ENCODE measurements around the gene PLA2G2C. TPM values are rescaled to one million over a fixed set of nuclear protein-coding genes. Genes with fewer than 3 reads are reported as not detected.

PLA2G2C gene
- total and polyA plus RNA-seq, 2 experiments from 2014 or later, result not detected

DNA sequence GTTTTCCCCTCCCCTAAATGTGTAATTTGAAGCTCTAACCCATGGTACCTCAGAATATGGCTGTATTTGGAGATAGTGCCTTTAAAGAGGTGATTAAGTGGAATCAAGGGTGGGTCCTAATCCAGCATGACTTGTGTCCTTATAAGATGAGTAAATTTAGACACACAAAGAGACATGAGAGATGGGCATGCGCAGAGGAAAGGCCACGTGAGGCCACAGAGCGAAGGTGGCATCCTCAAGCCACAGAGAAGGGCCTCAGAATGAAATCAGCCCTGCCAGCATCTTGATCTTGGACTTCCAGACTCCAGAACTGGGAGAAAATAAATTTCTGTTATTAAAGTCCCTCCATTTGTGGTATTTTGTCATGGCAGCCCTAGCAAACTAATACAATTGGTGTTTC, 50.1 kb downstream of the PLA2G2C start (continued):
- TF ChIP-seq, protein P1, sequence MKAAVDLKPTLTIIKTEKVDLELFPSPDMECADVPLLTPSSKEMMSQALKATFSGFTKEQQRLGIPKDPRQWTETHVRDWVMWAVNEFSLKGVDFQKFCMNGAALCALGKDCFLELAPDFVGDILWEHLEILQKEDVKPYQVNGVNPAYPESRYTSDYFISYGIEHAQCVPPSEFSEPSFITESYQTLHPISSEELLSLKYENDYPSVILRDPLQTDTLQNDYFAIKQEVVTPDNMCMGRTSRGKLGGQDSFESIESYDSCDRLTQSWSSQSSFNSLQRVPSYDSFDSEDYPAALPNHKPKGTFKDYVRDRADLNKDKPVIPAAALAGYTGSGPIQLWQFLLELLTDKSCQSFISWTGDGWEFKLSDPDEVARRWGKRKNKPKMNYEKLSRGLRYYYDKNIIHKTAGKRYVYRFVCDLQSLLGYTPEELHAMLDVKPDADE (IDR thresholded peaks at IDR 0.05), result no peak
- no peak for TF ChIP-seq STAT1 (IDR thresholded peaks at IDR 0.05; ENCODE audit: unreplicated experiment)
- no peak for TF ChIP-seq NANOG (IDR thresholded peaks at IDR 0.05; ENCODE audit: borderline replicate concordance)
- no peak for TF ChIP-seq ZNF331 (CRISPR knock-in tag; IDR thresholded peaks at IDR 0.05; ENCODE audit: low read depth)

DNA sequence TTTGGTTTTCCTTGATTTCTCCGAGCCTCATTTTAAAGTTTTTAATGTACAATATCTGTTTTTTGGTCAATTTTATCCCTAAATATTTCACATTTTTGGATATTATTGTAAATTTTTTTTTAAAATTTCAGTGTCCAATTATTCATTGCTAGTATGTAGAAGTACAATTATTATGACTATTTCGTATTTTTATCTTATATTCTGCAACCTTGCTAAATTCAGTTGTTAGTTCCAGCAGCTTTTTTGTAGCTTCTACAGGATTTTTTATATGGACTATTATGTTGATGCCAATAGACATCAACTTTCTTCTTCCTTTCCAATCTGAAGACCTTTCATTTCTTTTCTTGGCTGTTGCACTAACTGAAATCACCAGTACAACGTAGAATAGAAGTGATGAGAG, 51.3 kb downstream of the PLA2G2C start:
- H3K4me3 ChIP-seq, result no peak overlapping the region
- no peak overlapping the region for H3K27ac Mint-ChIP-seq
- DNase-seq (ENCODE audit: low spot score) (no peak), ATAC-seq (no peak)
- H3K79me2 ChIP-seq (replicated peaks; ENCODE audit: insufficient read depth), result no peaks in the 10 kb centered on the region
- H3K27ac ChIP-seq (ENCODE audit: low read depth), result no peak overlapping the region
- H3F3A ChIP-seq (replicated peaks; ENCODE audit: low read depth), result no peaks in the 10 kb centered on the region
- no peak overlapping the region for H2AFZ ChIP-seq
- H4K20me1 ChIP-seq (replicated peaks; ENCODE audit: insufficient read depth), result no peaks in the 10 kb centered on the region
- no peaks in the 10 kb centered on the region for H3K4me1 ChIP-seq (ENCODE audit: insufficient read depth)
- peaks cover 4% of the 10 kb centered on the region; the same call in 1 of the 3 replicates for H3K36me3 Mint-ChIP-seq (ENCODE audit: low read depth)
- peaks cover 18% of the 10 kb centered on the region for H3K9me3 Mint-ChIP-seq
- no peaks in the 10 kb centered on the region for H3K4me1 Mint-ChIP-seq
- no peak overlapping the region for H3K4me3 Mint-ChIP-seq
- no peak overlapping the region for H3K4me2 ChIP-seq
- H3K36me3 ChIP-seq (ENCODE audit: insufficient read depth), result peaks cover 3% of the 10 kb centered on the region; the same call in 1 of the 2 replicates
- no peaks in the 10 kb centered on the region for H3K27me3 Mint-ChIP-seq (ENCODE audit: insufficient read depth, low read depth, poor library complexity)
- no peaks in the 10 kb centered on the region for H3K27me3 ChIP-seq (ENCODE audit: insufficient read depth)
- H3K9me2 ChIP-seq (ENCODE audit: insufficient read depth), result no peaks in the 10 kb centered on the region
- TF ChIP-seq EZH2phosphoT487 (IDR thresholded peaks at IDR 0.05; ENCODE audit: unreplicated experiment) (no peak), POLR2AphosphoS5 (IDR thresholded peaks at IDR 0.05; ENCODE audit: low read depth) (no peak), JUNB (IDR thresholded peaks at IDR 0.05; ENCODE audit: unreplicated experiment) (no peak), CREB1 (CRISPR knock-in tag; IDR thresholded peaks at IDR 0.05; ENCODE audit: low read depth) (no peak), ZNF114 (CRISPR knock-in tag; IDR thresholded peaks at IDR 0.05) (no peak)
- TF ChIP-seq, protein P2, sequence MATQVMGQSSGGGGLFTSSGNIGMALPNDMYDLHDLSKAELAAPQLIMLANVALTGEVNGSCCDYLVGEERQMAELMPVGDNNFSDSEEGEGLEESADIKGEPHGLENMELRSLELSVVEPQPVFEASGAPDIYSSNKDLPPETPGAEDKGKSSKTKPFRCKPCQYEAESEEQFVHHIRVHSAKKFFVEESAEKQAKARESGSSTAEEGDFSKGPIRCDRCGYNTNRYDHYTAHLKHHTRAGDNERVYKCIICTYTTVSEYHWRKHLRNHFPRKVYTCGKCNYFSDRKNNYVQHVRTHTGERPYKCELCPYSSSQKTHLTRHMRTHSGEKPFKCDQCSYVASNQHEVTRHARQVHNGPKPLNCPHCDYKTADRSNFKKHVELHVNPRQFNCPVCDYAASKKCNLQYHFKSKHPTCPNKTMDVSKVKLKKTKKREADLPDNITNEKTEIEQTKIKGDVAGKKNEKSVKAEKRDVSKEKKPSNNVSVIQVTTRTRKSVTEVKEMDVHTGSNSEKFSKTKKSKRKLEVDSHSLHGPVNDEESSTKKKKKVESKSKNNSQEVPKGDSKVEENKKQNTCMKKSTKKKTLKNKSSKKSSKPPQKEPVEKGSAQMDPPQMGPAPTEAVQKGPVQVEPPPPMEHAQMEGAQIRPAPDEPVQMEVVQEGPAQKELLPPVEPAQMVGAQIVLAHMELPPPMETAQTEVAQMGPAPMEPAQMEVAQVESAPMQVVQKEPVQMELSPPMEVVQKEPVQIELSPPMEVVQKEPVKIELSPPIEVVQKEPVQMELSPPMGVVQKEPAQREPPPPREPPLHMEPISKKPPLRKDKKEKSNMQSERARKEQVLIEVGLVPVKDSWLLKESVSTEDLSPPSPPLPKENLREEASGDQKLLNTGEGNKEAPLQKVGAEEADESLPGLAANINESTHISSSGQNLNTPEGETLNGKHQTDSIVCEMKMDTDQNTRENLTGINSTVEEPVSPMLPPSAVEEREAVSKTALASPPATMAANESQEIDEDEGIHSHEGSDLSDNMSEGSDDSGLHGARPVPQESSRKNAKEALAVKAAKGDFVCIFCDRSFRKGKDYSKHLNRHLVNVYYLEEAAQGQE (IDR thresholded peaks at IDR 0.05; ENCODE audit: unreplicated experiment), result no peak
- TF ChIP-seq, protein P1 (IDR thresholded peaks at IDR 0.05), result no peak
- TF ChIP-seq, protein P3, sequence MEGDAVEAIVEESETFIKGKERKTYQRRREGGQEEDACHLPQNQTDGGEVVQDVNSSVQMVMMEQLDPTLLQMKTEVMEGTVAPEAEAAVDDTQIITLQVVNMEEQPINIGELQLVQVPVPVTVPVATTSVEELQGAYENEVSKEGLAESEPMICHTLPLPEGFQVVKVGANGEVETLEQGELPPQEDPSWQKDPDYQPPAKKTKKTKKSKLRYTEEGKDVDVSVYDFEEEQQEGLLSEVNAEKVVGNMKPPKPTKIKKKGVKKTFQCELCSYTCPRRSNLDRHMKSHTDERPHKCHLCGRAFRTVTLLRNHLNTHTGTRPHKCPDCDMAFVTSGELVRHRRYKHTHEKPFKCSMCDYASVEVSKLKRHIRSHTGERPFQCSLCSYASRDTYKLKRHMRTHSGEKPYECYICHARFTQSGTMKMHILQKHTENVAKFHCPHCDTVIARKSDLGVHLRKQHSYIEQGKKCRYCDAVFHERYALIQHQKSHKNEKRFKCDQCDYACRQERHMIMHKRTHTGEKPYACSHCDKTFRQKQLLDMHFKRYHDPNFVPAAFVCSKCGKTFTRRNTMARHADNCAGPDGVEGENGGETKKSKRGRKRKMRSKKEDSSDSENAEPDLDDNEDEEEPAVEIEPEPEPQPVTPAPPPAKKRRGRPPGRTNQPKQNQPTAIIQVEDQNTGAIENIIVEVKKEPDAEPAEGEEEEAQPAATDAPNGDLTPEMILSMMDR (conservative IDR thresholded peaks at IDR 0.05; ENCODE audit: low read depth in 2 of 2), result no peak
- TF ChIP-seq, protein P4, sequence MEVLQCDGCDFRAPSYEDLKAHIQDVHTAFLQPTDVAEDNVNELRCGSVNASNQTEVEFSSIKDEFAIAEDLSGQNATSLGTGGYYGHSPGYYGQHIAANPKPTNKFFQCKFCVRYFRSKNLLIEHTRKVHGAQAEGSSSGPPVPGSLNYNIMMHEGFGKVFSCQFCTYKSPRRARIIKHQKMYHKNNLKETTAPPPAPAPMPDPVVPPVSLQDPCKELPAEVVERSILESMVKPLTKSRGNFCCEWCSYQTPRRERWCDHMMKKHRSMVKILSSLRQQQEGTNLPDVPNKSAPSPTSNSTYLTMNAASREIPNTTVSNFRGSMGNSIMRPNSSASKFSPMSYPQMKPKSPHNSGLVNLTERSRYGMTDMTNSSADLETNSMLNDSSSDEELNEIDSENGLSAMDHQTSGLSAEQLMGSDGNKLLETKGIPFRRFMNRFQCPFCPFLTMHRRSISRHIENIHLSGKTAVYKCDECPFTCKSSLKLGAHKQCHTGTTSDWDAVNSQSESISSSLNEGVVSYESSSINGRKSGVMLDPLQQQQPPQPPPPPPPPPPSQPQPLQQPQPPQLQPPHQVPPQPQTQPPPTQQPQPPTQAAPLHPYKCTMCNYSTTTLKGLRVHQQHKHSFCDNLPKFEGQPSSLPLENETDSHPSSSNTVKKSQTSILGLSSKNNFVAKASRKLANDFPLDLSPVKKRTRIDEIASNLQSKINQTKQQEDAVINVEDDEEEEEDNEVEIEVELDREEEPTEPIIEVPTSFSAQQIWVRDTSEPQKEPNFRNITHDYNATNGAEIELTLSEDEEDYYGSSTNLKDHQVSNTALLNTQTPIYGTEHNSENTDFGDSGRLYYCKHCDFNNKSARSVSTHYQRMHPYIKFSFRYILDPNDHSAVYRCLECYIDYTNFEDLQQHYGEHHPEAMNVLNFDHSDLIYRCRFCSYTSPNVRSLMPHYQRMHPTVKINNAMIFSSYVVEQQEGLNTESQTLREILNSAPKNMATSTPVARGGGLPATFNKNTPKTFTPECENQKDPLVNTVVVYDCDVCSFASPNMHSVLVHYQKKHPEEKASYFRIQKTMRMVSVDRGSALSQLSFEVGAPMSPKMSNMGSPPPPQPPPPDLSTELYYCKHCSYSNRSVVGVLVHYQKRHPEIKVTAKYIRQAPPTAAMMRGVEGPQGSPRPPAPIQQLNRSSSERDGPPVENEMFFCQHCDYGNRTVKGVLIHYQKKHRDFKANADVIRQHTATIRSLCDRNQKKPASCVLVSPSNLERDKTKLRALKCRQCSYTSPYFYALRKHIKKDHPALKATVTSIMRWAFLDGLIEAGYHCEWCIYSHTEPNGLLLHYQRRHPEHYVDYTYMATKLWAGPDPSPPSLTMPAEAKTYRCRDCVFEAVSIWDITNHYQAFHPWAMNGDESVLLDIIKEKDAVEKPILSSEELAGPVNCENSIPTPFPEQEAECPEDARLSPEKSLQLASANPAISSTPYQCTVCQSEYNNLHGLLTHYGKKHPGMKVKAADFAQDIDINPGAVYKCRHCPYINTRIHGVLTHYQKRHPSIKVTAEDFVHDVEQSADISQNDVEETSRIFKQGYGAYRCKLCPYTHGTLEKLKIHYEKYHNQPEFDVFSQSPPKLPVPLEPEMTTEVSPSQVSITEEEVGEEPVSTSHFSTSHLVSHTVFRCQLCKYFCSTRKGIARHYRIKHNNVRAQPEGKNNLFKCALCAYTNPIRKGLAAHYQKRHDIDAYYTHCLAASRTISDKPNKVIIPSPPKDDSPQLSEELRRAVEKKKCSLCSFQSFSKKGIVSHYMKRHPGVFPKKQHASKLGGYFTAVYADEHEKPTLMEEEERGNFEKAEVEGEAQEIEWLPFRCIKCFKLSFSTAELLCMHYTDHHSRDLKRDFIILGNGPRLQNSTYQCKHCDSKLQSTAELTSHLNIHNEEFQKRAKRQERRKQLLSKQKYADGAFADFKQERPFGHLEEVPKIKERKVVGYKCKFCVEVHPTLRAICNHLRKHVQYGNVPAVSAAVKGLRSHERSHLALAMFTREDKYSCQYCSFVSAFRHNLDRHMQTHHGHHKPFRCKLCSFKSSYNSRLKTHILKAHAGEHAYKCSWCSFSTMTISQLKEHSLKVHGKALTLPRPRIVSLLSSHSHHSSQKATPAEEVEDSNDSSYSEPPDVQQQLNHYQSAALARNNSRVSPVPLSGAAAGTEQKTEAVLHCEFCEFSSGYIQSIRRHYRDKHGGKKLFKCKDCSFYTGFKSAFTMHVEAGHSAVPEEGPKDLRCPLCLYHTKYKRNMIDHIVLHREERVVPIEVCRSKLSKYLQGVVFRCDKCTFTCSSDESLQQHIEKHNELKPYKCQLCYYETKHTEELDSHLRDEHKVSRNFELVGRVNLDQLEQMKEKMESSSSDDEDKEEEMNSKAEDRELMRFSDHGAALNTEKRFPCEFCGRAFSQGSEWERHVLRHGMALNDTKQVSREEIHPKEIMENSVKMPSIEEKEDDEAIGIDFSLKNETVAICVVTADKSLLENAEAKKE (CRISPR knock-in tag; IDR thresholded peaks at IDR 0.05), result no peak
